Brain microvascular endothelial cell (primary cell): ENCODE results near the gene DSE.

Experiments used
- DNase-seq: peaks from one replicate; pipeline ENCODE4 v3.0.0-alpha.2; 2020
- H3K27ac ChIP-seq: fragments of 250-450 bp; sonication (Bioruptor Pico); 2 replicates; pipeline ENCODE4 v1.5.1; 2020; ENCODE audit warnings: mild to moderate bottlenecking, moderate library complexity
- H3K27me3 ChIP-seq: fragments of 250-450 bp; sonication (Bioruptor Pico); replicated peaks from 2 replicates; pipeline ENCODE4 v1.5.1; 2020; ENCODE audit warnings: mild to moderate bottlenecking
- H3K36me3 ChIP-seq: fragments of 250-450 bp; sonication (Bioruptor Pico); replicated peaks from 2 replicates; pipeline ENCODE4 v1.5.1; 2020; ENCODE audit warnings: mild to moderate bottlenecking
- H3K4me3 ChIP-seq: 2 replicates; pipeline ENCODE4 v1.5.1; 2011; ENCODE audit warnings: low read depth, mild to moderate bottlenecking, control low read depth, low read length, moderate library complexity
- in situ Hi-C: cut with HindIII; loops from 2 replicates; pipeline ENCODE4 v1.10.0; 2017; ENCODE audit warnings: low sequenced_read_pairs, low pct_ligation_motif_present
- TF ChIP-seq, protein P1 (sequence below): IDR thresholded peaks from 2 replicates; pipeline ENCODE4 v1.5.1; 2011; ENCODE audit warnings: low read depth, mild to moderate bottlenecking, moderate library complexity, low read length, control low read depth, inconsistent platforms; ENCODE audit errors: missing control alignments

Gene DSE

DNA sequence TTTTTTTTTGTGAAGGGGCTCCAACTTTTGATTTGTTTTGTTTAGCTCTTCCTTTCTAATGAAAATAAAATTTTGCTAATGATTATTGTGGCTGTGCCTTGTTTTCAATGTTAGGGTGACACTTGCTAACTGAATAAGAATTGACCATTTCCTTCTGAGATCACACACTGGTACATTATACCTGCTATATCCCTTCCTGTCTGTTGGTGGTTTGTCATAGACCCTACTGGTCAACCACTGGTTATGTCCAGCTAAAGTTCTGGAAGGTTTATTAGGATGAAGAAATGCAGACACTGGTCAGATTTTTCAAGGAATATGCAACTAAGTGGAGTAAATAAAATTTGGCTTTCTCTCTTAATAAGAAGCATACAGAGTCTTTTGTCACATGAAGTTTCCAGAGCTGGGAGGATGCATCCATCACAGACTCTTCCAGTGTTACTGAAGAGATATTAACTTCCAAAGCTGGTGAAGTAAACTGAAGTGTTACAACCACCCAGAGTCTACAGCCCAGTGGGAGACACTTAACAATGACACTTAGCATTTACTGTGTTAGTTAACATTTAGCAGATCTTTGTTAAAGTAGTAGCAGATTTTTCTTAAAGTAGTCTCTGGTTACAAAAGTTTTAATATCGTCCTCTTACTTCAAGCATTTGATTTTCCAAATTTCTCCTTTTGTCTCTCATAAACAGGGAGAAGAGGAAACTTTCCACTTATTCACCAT is 121.0 kb downstream of the DSE start:
- Histone ChIP-seq H3K4me3 (no peak overlapping the region), H3K36me3 (no peaks in the 10 kb centered on the region), H3K27me3 (no peaks in the 10 kb centered on the region), H3K27ac (no peak overlapping the region)
- DNase-seq, result no peak
- TF ChIP-seq, protein P1, sequence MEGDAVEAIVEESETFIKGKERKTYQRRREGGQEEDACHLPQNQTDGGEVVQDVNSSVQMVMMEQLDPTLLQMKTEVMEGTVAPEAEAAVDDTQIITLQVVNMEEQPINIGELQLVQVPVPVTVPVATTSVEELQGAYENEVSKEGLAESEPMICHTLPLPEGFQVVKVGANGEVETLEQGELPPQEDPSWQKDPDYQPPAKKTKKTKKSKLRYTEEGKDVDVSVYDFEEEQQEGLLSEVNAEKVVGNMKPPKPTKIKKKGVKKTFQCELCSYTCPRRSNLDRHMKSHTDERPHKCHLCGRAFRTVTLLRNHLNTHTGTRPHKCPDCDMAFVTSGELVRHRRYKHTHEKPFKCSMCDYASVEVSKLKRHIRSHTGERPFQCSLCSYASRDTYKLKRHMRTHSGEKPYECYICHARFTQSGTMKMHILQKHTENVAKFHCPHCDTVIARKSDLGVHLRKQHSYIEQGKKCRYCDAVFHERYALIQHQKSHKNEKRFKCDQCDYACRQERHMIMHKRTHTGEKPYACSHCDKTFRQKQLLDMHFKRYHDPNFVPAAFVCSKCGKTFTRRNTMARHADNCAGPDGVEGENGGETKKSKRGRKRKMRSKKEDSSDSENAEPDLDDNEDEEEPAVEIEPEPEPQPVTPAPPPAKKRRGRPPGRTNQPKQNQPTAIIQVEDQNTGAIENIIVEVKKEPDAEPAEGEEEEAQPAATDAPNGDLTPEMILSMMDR, result no peak
- in situ Hi-C loops, result no loop called here

DNA sequence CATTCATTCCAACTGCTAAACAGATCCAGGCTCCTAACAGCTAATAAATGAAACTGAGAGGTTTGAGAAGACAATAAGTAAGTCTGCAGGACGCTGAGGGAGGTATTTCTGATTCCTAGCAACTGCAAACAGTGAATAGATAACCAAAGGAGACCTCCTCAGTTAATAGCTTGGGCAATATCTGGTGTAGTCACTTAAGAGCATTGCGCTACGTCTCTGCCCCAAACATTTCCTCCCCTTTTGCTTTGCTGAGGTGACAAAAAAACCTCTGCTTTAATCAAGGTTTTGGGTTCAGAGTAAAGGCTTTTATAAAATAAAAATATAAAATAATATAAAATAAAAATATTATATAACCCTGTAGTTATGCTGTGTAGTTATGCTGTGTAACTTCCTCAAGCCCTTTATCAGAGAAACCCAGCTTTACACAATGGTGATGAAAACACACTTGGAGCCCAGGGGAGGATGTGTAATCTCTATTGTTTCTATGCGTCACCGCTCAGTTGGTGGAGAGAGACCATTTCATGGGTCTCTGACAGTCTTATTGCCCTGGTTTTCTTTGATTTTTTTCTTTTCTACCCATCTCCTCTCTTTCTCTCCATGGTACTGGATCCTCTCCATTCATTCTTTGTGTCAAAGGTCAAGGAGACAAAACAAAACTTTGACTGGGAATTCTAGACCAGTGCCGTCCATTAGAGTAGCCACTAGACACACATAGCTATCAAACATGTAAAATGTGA is 121.8 kb downstream of the DSE start:
- H3K27me3 ChIP-seq, result no peaks in the 10 kb centered on the region
- DNase-seq, result no peak
- H3K4me3 ChIP-seq, result no peak overlapping the region
- H3K36me3 ChIP-seq, result no peaks in the 10 kb centered on the region
- no peak overlapping the region for H3K27ac ChIP-seq
- in situ Hi-C loops, result no loop called here
- TF ChIP-seq, protein P1, result no peak
